Measurements from ENCODE around the gene RABL6.

DNA sequence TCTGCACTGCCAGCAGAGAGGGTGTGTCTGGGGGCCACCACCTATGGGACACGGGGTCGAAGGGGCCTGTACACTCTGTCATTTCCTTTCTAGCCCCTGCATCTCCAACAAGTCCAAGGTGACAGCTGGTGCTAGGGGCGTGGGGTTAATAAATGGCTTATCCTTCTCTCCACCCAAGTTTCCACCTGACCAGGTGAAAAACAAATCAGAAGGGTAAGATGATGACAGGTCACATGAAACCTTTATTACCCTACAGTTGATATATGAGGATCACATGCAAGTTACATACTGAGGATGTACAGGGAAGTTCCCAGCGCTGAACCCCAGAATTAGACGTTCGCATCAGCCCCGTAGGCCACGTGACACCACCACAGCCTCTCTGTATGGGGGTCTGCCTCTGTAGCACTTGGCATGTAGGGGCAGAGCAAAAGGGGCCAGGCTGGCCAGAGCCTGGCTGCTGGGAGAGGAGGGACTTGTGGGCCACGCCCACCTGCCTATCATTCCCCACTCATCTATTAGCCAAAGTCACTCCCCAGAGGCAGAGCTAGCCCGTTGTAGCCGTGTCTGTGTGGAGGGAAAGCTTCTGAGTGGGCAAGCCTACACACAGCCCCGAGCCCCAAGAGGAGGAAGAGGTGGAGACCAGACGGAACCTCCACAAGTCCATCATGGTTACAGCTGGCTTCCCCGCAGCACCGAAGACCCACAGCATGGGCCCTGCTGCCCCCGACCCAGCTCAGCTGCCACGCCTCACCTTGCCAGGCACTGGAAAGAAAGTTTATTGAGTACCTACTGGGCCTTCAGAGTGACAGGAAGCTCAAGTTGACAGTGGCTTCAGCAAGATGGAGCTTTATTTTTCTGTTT lies 14.4 kb upstream of the RABL6 start:
- TF ChIP-seq SP2 (tag by site-specific recombination; IDR thresholded peaks at IDR 0.05), result peak; percentile 77
- TF ChIP-seq, protein P1, sequence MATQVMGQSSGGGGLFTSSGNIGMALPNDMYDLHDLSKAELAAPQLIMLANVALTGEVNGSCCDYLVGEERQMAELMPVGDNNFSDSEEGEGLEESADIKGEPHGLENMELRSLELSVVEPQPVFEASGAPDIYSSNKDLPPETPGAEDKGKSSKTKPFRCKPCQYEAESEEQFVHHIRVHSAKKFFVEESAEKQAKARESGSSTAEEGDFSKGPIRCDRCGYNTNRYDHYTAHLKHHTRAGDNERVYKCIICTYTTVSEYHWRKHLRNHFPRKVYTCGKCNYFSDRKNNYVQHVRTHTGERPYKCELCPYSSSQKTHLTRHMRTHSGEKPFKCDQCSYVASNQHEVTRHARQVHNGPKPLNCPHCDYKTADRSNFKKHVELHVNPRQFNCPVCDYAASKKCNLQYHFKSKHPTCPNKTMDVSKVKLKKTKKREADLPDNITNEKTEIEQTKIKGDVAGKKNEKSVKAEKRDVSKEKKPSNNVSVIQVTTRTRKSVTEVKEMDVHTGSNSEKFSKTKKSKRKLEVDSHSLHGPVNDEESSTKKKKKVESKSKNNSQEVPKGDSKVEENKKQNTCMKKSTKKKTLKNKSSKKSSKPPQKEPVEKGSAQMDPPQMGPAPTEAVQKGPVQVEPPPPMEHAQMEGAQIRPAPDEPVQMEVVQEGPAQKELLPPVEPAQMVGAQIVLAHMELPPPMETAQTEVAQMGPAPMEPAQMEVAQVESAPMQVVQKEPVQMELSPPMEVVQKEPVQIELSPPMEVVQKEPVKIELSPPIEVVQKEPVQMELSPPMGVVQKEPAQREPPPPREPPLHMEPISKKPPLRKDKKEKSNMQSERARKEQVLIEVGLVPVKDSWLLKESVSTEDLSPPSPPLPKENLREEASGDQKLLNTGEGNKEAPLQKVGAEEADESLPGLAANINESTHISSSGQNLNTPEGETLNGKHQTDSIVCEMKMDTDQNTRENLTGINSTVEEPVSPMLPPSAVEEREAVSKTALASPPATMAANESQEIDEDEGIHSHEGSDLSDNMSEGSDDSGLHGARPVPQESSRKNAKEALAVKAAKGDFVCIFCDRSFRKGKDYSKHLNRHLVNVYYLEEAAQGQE (tag by site-specific recombination; IDR thresholded peaks at IDR 0.05), result no peak
- TF ChIP-seq, protein P2, sequence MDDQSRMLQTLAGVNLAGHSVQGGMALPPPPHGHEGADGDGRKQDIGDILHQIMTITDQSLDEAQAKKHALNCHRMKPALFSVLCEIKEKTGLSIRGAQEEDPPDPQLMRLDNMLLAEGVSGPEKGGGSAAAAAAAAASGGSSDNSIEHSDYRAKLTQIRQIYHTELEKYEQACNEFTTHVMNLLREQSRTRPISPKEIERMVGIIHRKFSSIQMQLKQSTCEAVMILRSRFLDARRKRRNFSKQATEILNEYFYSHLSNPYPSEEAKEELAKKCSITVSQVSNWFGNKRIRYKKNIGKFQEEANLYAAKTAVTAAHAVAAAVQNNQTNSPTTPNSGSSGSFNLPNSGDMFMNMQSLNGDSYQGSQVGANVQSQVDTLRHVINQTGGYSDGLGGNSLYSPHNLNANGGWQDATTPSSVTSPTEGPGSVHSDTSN (CRISPR knock-in tag; IDR thresholded peaks at IDR 0.05), result no peak
- TF ChIP-seq ZNF660 (tag by site-specific recombination; IDR thresholded peaks at IDR 0.05), result no peak
- no peak for TF ChIP-seq ZNF239 (tag by site-specific recombination; IDR thresholded peaks at IDR 0.05)
- TF ChIP-seq ZNF621 (tag by site-specific recombination; IDR thresholded peaks at IDR 0.05), result no peak
- TF ChIP-seq, protein P3, sequence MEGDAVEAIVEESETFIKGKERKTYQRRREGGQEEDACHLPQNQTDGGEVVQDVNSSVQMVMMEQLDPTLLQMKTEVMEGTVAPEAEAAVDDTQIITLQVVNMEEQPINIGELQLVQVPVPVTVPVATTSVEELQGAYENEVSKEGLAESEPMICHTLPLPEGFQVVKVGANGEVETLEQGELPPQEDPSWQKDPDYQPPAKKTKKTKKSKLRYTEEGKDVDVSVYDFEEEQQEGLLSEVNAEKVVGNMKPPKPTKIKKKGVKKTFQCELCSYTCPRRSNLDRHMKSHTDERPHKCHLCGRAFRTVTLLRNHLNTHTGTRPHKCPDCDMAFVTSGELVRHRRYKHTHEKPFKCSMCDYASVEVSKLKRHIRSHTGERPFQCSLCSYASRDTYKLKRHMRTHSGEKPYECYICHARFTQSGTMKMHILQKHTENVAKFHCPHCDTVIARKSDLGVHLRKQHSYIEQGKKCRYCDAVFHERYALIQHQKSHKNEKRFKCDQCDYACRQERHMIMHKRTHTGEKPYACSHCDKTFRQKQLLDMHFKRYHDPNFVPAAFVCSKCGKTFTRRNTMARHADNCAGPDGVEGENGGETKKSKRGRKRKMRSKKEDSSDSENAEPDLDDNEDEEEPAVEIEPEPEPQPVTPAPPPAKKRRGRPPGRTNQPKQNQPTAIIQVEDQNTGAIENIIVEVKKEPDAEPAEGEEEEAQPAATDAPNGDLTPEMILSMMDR (tag by site-specific recombination; IDR thresholded peaks at IDR 0.05), result no peak
- TF ChIP-seq, protein P4, sequence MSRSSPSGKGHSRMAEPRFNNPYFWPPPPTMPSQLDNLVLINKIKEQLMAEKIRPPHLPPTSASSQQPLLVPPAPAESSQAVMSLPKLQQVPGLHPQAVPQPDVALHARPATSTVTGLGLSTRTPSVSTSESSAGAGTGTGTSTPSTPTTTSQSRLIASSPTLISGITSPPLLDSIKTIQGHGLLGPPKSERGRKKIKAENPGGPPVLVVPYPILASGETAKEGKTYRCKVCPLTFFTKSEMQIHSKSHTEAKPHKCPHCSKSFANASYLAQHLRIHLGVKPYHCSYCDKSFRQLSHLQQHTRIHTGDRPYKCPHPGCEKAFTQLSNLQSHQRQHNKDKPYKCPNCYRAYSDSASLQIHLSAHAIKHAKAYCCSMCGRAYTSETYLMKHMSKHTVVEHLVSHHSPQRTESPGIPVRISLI (tag by site-specific recombination; IDR thresholded peaks at IDR 0.05), result no peak
